ENCODE results near the gene RDH13. TPM values are rescaled to one million over a fixed set of nuclear protein-coding genes. Genes with fewer than 3 reads are reported as not detected.
"Not testable (repeated sequence)": the region's sequence is repeated elsewhere in the genome, so short reads cannot be mapped to it uniquely, and the experiment has no call there.

Gene RDH13
- total RNA-seq, 1 donor from 2014 or later: 14.3 TPM

GRCh38 chr19:55050749-55051532 is 12.0 kb downstream of the RDH13 start:
- no peak for FAIRE-seq
- DNase-seq (ENCODE audit: low spot score in 2 of 2): no peak

- no peak for DNase-seq (ENCODE audit: low spot score in 2 of 2)
Measured at GRCh38 chr19:55048446-55048845, 14.5 kb downstream of the RDH13 start.

GRCh38 chr19:55047951-55048350 is 15.0 kb downstream of the RDH13 start:
- FAIRE-seq (no peak), DNase-seq (ENCODE audit: low spot score in 2 of 2) (no peak)

More at GRCh38 chr19:55048446-55048845, 14.5 kb downstream of the RDH13 start:
- FAIRE-seq: no peak

- no peak for FAIRE-seq
- no peak for DNase-seq (ENCODE audit: low spot score in 2 of 2)
Measured at GRCh38 chr19:55046975-55047622, 15.8 kb downstream of the RDH13 start.

- DNase-seq (ENCODE audit: low spot score in 2 of 2): no peak
- no peak for FAIRE-seq
Measured at GRCh38 chr19:55044771-55045716, 17.9 kb downstream of the RDH13 start.

- no peak for FAIRE-seq
Measured at GRCh38 chr19:55044286-55044685, 18.7 kb downstream of the RDH13 start.

GRCh38 chr19:55042688-55043087 is 20.3 kb downstream of the RDH13 start:
- DNase-seq (ENCODE audit: low spot score in 2 of 2) (no peak), FAIRE-seq (no peak)

More at GRCh38 chr19:55044286-55044685, 18.7 kb downstream of the RDH13 start:
- DNase-seq (ENCODE audit: low spot score in 2 of 2): no peak

GRCh38 chr19:55042344-55042678 is 20.6 kb downstream of the RDH13 start:
- FAIRE-seq (no peak), DNase-seq (ENCODE audit: low spot score in 2 of 2) (no peak)

- DNase-seq (ENCODE audit: low spot score in 2 of 2) (no peak), FAIRE-seq (no peak)
Measured at GRCh38 chr19:55041627-55042343, 21.2 kb downstream of the RDH13 start.

- DNase-seq (ENCODE audit: low spot score in 2 of 2) (no peak), FAIRE-seq (no peak)
Measured at GRCh38 chr19:55041244-55041626, 21.7 kb downstream of the RDH13 start.

- DNase-seq (ENCODE audit: low spot score in 2 of 2); FAIRE-seq: not testable (repeated sequence)
Measured at GRCh38 chr19:55040654-55041053, 22.3 kb downstream of the RDH13 start.

- FAIRE-seq: not testable (repeated sequence)
Measured at GRCh38 chr19:55037603-55038002, 25.3 kb downstream of the RDH13 start.

GRCh38 chr19:55036058-55036457 is 26.9 kb downstream of the RDH13 start:
- DNase-seq (ENCODE audit: low spot score in 2 of 2) (no peak), FAIRE-seq (no peak)

More at GRCh38 chr19:55037603-55038002, 25.3 kb downstream of the RDH13 start:
- DNase-seq (ENCODE audit: low spot score in 2 of 2): not testable (repeated sequence)

- DNase-seq (ENCODE audit: low spot score in 2 of 2) (no peak), FAIRE-seq (no peak)
Measured at GRCh38 chr19:55034751-55035150, 28.2 kb downstream of the RDH13 start.

GRCh38 chr19:55032976-55033643 is 29.8 kb downstream of the RDH13 start:
- FAIRE-seq: not testable (repeated sequence)

GRCh38 chr19:55032170-55032800 is 30.7 kb downstream of the RDH13 start:
- FAIRE-seq: no peak

More at GRCh38 chr19:55032976-55033643, 29.8 kb downstream of the RDH13 start:
- DNase-seq (ENCODE audit: low spot score in 2 of 2): not testable (repeated sequence)

GRCh38 chr19:55031178-55031577 is 31.8 kb downstream of the RDH13 start:
- DNase-seq (ENCODE audit: low spot score in 2 of 2): no peak
- no peak for FAIRE-seq

More at GRCh38 chr19:55032170-55032800, 30.7 kb downstream of the RDH13 start:
- DNase-seq (ENCODE audit: low spot score in 2 of 2): no peak

GRCh38 chr19:55028757-55029156 is 34.2 kb downstream of the RDH13 start:
- DNase-seq (ENCODE audit: low spot score in 2 of 2) (no peak), FAIRE-seq (no peak)
